Body of pancreas (tissue), 4 donors: ENCODE results near the gene AK6. TPM values are rescaled to one million over a fixed set of nuclear protein-coding genes. Genes with fewer than 3 reads are reported as not detected.

Source experiments
- ATAC-seq: fragments of 150-250 bp; one replicate; pipeline ENCODE4 v1.9.1; 2016
- DNase-seq, 4 donors: peaks; one replicate each; pipeline ENCODE4 v3.0.0-alpha.2; 2019
- H3K27ac ChIP-seq, 4 donors: fragments of 200-600 bp; sonication (generic); 1 replicate in 3 of 4; 2 replicates in 1 of 4; pipeline versions ENCODE4 v1.5.1 to v1.6.1; 2016 to 2019; ENCODE audit warnings: mild to moderate bottlenecking in 1 of 4, mixed read lengths in 1 of 4, moderate library complexity in 1 of 4
- H3K27me3 ChIP-seq, 2 donors: fragments of 200-600 bp; sonication (generic); one replicate each; pipeline ENCODE4 v1.6.0; 2016; ENCODE audit warnings: mild to moderate bottlenecking in 1 of 2
- H3K36me3 ChIP-seq, 2 donors: fragments of 200-600 bp; sonication (generic); replicated peaks in 1 of 2; 2 replicates each; pipeline ENCODE4 v1.5.1; 2016; ENCODE audit warnings: low read depth in 2 of 2; ENCODE audit not compliant: insufficient read depth in 1 of 2
- H3K4me1 ChIP-seq: fragments of 200-600 bp; sonication (generic); one replicate; pipeline ENCODE4 v1.6.0; 2016
- H3K4me3 ChIP-seq, 2 donors: fragments of 200-600 bp; sonication (generic); 1 replicate in 1 of 2; 2 replicates in 1 of 2; pipeline ENCODE4 v1.5.1; 2016 to 2019
- H3K9me3 ChIP-seq, 3 donors: fragments of 200-600 bp; sonication (generic); 1 replicate in 2 of 3; 2 replicates in 1 of 3; pipeline ENCODE4 v1.5.1; 2016
- CTCF ChIP-seq, 7 experiments: fragments of 450-650 bp in 4 of 7; fragments of 200-600 bp in 3 of 7; sonication (generic) in 3 of 7; IDR thresholded peaks; one replicate each; pipeline ENCODE4 v1.5.1; 2016 to 2019; ENCODE audit warnings: antibody characterized with exemption in 7 of 7
- POLR2A ChIP-seq, 3 donors: fragments of 450-650 bp; IDR thresholded peaks; one replicate each; pipeline ENCODE4 v1.6.1; 2016; ENCODE audit warnings: antibody characterized with exemption in 3 of 3, mild to moderate bottlenecking in 2 of 3
- WGBS, 2 donors: methylation state at CpG; one replicate each; pipeline ENCODE4 v1.1.5; 2017; 5-methylcytosine and 5-hydroxymethylcytosine counted together
- intact Hi-C: fragments of 100-400 bp; cut with DNase I; formaldehyde crosslinking; loops from one replicate; pipeline ENCODE4 v1.15.1; 2023
- total RNA-seq, 2 donors: library from RNA; depleted of rRNA; stranded (reverse); fragments of >200 nt; gene quantifications; one replicate each; pipeline ENCODE4 v1.1.0, GENCODE V29; 2016

Gene AK6
- total RNA-seq, 2 donors from 2014 or later = 8.3 to 17.1 TPM

- 90 to 91% methylated on average over 8 of the region's 8 CpGs for WGBS, 2 donors
- TF ChIP-seq POLR2A (IDR thresholded peaks at IDR 0.05) = no peak
- no peak for TF ChIP-seq CTCF (IDR thresholded peaks at IDR 0.05)
- no peak for ATAC-seq
- H3K4me1 ChIP-seq = no peaks in the 10 kb centered on the region
- no peaks in the 10 kb centered on the region for H3K9me3 ChIP-seq
- no peak for DNase-seq
- no peak overlapping the region for H3K27ac ChIP-seq
- H3K36me3 ChIP-seq = peaks cover 0 to 4% of the 10 kb centered on the region in 2 donors
- intact Hi-C loops = no loop called here
- H3K27me3 ChIP-seq = no peaks in the 10 kb centered on the region
- no peak overlapping the region for H3K4me3 ChIP-seq
These were observed 63.8 kb downstream of the AK6 start for GRCh38 chr5:69305512-69305911.

Other genes with a start within 250 kb of the AK6 start
- 1 to 10 TPM; 1.6 to 4.9 TPM for gene CCNB1, start 202.4 kb downstream of the AK6 start, total RNA-seq
- gene CENPH, start 179.9 kb downstream of the AK6 start, total RNA-seq = 1 to 10 TPM in 1 of 2 donors, under 1 TPM in 1; 0.33 to 2.6 TPM
- gene CDK7, start 134.6 kb downstream of the AK6 start, total RNA-seq = 10 to 100 TPM in 1 of 2 donors, 1 to 10 TPM in 1; 4.0 to 14.5 TPM
- 10 to 100 TPM in 1 of 2 donors, 1 to 10 TPM in 1; 6.7 to 10.2 TPM for gene CCDC125, start 36.7 kb downstream of the AK6 start, total RNA-seq
- 10 to 100 TPM in 1 of 2 donors, 1 to 10 TPM in 1; 8.6 to 24.9 TPM for gene TAF9, start within 50 bp of the AK6 start, total RNA-seq
- gene RAD17, start 298 bp upstream of the AK6 start, total RNA-seq = 10 to 100 TPM in 1 of 2 donors, 1 to 10 TPM in 1; 8.3 to 17.5 TPM
- gene MARVELD2, start 45.6 kb upstream of the AK6 start, total RNA-seq = 10 to 100 TPM; 15.5 to 19.7 TPM
- gene OCLN, start 123.3 kb upstream of the AK6 start, total RNA-seq = 10 to 100 TPM; 23.1 to 63.6 TPM
- 10 to 100 TPM in 1 of 2 donors, 1 to 10 TPM in 1; 5.3 to 13.0 TPM for gene GTF2H2C, start 190.7 kb upstream of the AK6 start, total RNA-seq